Measurements from ENCODE around the gene ZNF865.

DNA sequence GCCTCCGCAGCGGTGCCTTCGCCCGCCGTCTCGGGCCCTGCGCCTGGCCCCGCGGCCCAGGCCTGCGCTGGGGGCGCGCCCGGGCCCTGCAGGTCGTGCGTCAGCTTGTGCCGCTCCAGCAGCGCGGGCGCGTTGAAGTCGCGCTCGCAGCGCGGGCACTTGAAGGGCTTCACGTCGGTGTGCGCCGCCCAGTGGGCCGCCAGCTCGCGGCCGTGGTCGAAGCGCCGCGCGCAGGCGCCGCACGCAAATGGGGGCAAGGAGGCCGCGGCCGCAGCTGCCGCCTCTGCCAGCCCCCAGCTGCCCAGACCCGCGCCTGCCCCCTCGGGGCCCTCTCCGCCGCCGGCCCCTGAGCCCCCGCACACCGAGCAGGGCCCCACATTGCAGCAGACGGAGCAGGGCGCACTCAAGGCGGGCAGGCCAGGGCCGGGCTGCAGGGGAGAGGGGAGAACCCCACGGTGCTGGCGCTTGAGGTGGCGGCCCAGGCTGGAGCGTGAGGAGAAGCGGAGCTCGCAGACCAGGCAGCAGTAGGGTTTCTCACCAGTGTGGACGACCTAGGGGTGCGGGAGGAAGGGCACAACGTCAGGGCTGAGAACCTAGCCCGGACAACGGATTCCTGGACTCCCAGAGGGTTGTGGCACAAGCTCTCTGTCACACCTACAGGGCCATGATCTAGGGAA is 12.2 kb upstream of the ZNF865 start:
- TF ChIP-seq GATA2 (IDR thresholded peaks at IDR 0.05; ENCODE audit: low read depth, low read length): no peak
- no peak for TF ChIP-seq GATA3 (IDR thresholded peaks at IDR 0.05; ENCODE audit: low read depth, low read length)
